Measurements from ENCODE around the gene AUTS2. TPM values are rescaled to one million over a fixed set of nuclear protein-coding genes. Genes with fewer than 3 reads are reported as not detected.

AUTS2 gene
- total RNA-seq, 1 donor from 2014 or later: 80.6 TPM

GRCh38 chr7:70544016-70544415 is 945.7 kb downstream of the AUTS2 start:
- TF ChIP-seq CTCF (IDR thresholded peaks at IDR 0.05): no peak
- peaks cover 6% of the 10 kb centered on the region for H3K36me3 Mint-ChIP-seq (ENCODE audit: unreplicated experiment)
- no peaks in the 10 kb centered on the region for H3K9me3 Mint-ChIP-seq (ENCODE audit: unreplicated experiment)
- DNase-seq (ENCODE audit: extremely low spot score, unreplicated experiment): no peak
- H3K4me3 Mint-ChIP-seq (ENCODE audit: unreplicated experiment): no peak overlapping the region
- peaks cover 5% of the 10 kb centered on the region for H3K4me1 Mint-ChIP-seq (ENCODE audit: unreplicated experiment)
- no peak overlapping the region for H3K27ac Mint-ChIP-seq (ENCODE audit: unreplicated experiment)
- H3K27me3 Mint-ChIP-seq (ENCODE audit: unreplicated experiment): no peaks in the 10 kb centered on the region

GRCh38 chr7:70545214-70545613 is 946.9 kb downstream of the AUTS2 start:
- no peak for DNase-seq (ENCODE audit: extremely low spot score, unreplicated experiment)
- Mint-ChIP-seq H3K4me1 (ENCODE audit: unreplicated experiment) (peaks cover 5% of the 10 kb centered on the region), H3K4me3 (ENCODE audit: unreplicated experiment) (no peak overlapping the region), H3K27me3 (ENCODE audit: unreplicated experiment) (no peaks in the 10 kb centered on the region), H3K9me3 (ENCODE audit: unreplicated experiment) (no peaks in the 10 kb centered on the region), H3K27ac (ENCODE audit: unreplicated experiment) (no peak overlapping the region), H3K36me3 (ENCODE audit: unreplicated experiment) (peaks cover 6% of the 10 kb centered on the region)
- TF ChIP-seq CTCF (IDR thresholded peaks at IDR 0.05): no peak

GRCh38 chr7:70552141-70552540 is 953.9 kb downstream of the AUTS2 start:
- DNase-seq (ENCODE audit: extremely low spot score, unreplicated experiment): no peak
- H3K27me3 Mint-ChIP-seq (ENCODE audit: unreplicated experiment): no peaks in the 10 kb centered on the region
- no peak overlapping the region for H3K27ac Mint-ChIP-seq (ENCODE audit: unreplicated experiment)
- no peak for TF ChIP-seq CTCF (IDR thresholded peaks at IDR 0.05)
- no peaks in the 10 kb centered on the region for H3K9me3 Mint-ChIP-seq (ENCODE audit: unreplicated experiment)
- no peaks in the 10 kb centered on the region for H3K4me1 Mint-ChIP-seq (ENCODE audit: unreplicated experiment)
- no peak overlapping the region for H3K4me3 Mint-ChIP-seq (ENCODE audit: unreplicated experiment)
- no peaks in the 10 kb centered on the region for H3K36me3 Mint-ChIP-seq (ENCODE audit: unreplicated experiment)

GRCh38 chr7:70553364-70553763 is 955.1 kb downstream of the AUTS2 start:
- no peak for DNase-seq (ENCODE audit: extremely low spot score, unreplicated experiment)
- Mint-ChIP-seq H3K4me1 (ENCODE audit: unreplicated experiment) (no peaks in the 10 kb centered on the region), H3K27ac (ENCODE audit: unreplicated experiment) (no peak overlapping the region), H3K36me3 (ENCODE audit: unreplicated experiment) (peaks cover 2% of the 10 kb centered on the region), H3K4me3 (ENCODE audit: unreplicated experiment) (no peak overlapping the region), H3K9me3 (ENCODE audit: unreplicated experiment) (no peaks in the 10 kb centered on the region), H3K27me3 (ENCODE audit: unreplicated experiment) (no peaks in the 10 kb centered on the region)
- no peak for TF ChIP-seq CTCF (IDR thresholded peaks at IDR 0.05)

GRCh38 chr7:70554646-70555045 is 956.4 kb downstream of the AUTS2 start:
- H3K27ac Mint-ChIP-seq (ENCODE audit: unreplicated experiment): no peak overlapping the region
- no peaks in the 10 kb centered on the region for H3K4me1 Mint-ChIP-seq (ENCODE audit: unreplicated experiment)
- peaks cover 8% of the 10 kb centered on the region for H3K36me3 Mint-ChIP-seq (ENCODE audit: unreplicated experiment)
- no peaks in the 10 kb centered on the region for H3K27me3 Mint-ChIP-seq (ENCODE audit: unreplicated experiment)
- TF ChIP-seq CTCF (IDR thresholded peaks at IDR 0.05): no peak
- H3K9me3 Mint-ChIP-seq (ENCODE audit: unreplicated experiment): peaks cover 4% of the 10 kb centered on the region
- no peak overlapping the region for H3K4me3 Mint-ChIP-seq (ENCODE audit: unreplicated experiment)
- no peak for DNase-seq (ENCODE audit: extremely low spot score, unreplicated experiment)
